H9 (cell line): ENCODE measurements around the gene CDR2L. TPM values are rescaled to one million over a fixed set of nuclear protein-coding genes. Genes with fewer than 3 reads are reported as not detected.

Source experiments
- DNase-seq: peaks from one replicate; pipeline ENCODE4 v3.0.0-alpha.2; 2017
- H2AFZ ChIP-seq: one replicate; pipeline ENCODE4 v1.6.1; 2013; ENCODE audit warnings: mild to moderate bottlenecking, low read length, control low read depth, moderate library complexity
- H2AK5ac ChIP-seq: 2 replicates; pipeline ENCODE4 v1.6.1; 2013; ENCODE audit warnings: low read length, control low read depth, mixed read lengths; ENCODE audit not compliant: insufficient read length
- H2BK120ac ChIP-seq: one replicate; pipeline ENCODE4 v1.6.1; 2013; ENCODE audit warnings: low read depth, mild to moderate bottlenecking, low read length, control low read depth, inconsistent platforms; ENCODE audit not compliant: poor library complexity, severe bottlenecking
- H2BK12ac ChIP-seq: 2 replicates; pipeline ENCODE4 v1.6.1; 2013; ENCODE audit warnings: low read length, control low read depth, mixed read lengths, low read depth; ENCODE audit not compliant: insufficient read length
- H2BK15ac ChIP-seq: 2 replicates; pipeline ENCODE4 v1.6.1; 2013; ENCODE audit warnings: low read depth, low read length, control low read depth
- H2BK20ac ChIP-seq: one replicate; pipeline ENCODE4 v1.6.1; 2013; ENCODE audit warnings: low read depth, mild to moderate bottlenecking, low read length, control low read depth, inconsistent platforms; ENCODE audit not compliant: poor library complexity, severe bottlenecking
- H2BK5ac ChIP-seq: 2 replicates; pipeline ENCODE4 v1.6.1; 2013; ENCODE audit warnings: low read length, control low read depth, mixed read lengths; ENCODE audit not compliant: insufficient read length
- H3K14ac ChIP-seq: 2 replicates; pipeline ENCODE4 v1.6.1; 2013; ENCODE audit warnings: low read length, control low read depth; ENCODE audit not compliant: insufficient read depth
- H3K18ac ChIP-seq: 2 replicates; pipeline ENCODE4 v1.6.1; 2013; ENCODE audit warnings: low read depth, mild to moderate bottlenecking, mixed read lengths, low read length, control low read depth; ENCODE audit not compliant: insufficient read length
- H3K23ac ChIP-seq: 2 replicates; pipeline ENCODE4 v1.6.1; 2013; ENCODE audit warnings: low read length, control low read depth, mixed read lengths, low read depth; ENCODE audit not compliant: insufficient read length
- H3K23me2 ChIP-seq: 2 replicates; pipeline ENCODE4 v1.6.1; 2013; ENCODE audit warnings: low read depth, mild to moderate bottlenecking, mixed read lengths, low read length, control low read depth; ENCODE audit not compliant: insufficient read length, poor library complexity, severe bottlenecking
- H3K27ac ChIP-seq: 2 replicates; pipeline ENCODE4 v1.5.1; 2013; ENCODE audit warnings: low read length, control low read depth, mixed read lengths, low read depth; ENCODE audit not compliant: insufficient read length
- H3K27me3 ChIP-seq: 2 replicates; pipeline ENCODE4 v1.6.1; 2013; ENCODE audit warnings: low read length, control low read depth, inconsistent platforms; ENCODE audit not compliant: insufficient read depth
- H3K4ac ChIP-seq: 2 replicates; pipeline ENCODE4 v1.6.1; 2013; ENCODE audit warnings: low read depth, mild to moderate bottlenecking, control low read depth, inconsistent platforms, low read length, moderate library complexity
- H3K4me1 ChIP-seq: 2 replicates; pipeline ENCODE4 v1.6.1; 2013; ENCODE audit warnings: low read length, control low read depth, inconsistent platforms; ENCODE audit not compliant: insufficient read depth
- H3K4me2 ChIP-seq: 2 replicates; pipeline ENCODE4 v1.6.1; 2013; ENCODE audit warnings: low read length, control low read depth, mixed read lengths; ENCODE audit not compliant: insufficient read length, insufficient read depth
- H3K56ac ChIP-seq: 2 replicates; pipeline ENCODE4 v1.6.1; 2013; ENCODE audit warnings: low read depth, mild to moderate bottlenecking, mixed read lengths, low read length, control low read depth; ENCODE audit not compliant: insufficient read length
- H3K79me1 ChIP-seq: 2 replicates; pipeline ENCODE4 v1.6.1; 2013; ENCODE audit warnings: low read depth, mild to moderate bottlenecking, moderate library complexity, low read length, control low read depth, inconsistent platforms; ENCODE audit not compliant: insufficient read depth, poor library complexity, severe bottlenecking
- H3K79me2 ChIP-seq: 2 replicates; pipeline ENCODE4 v1.6.1; 2013; ENCODE audit warnings: low read length, control low read depth, inconsistent platforms; ENCODE audit not compliant: insufficient read depth
- H3K9ac ChIP-seq: 2 replicates; pipeline ENCODE4 v1.6.1; 2013; ENCODE audit warnings: low read length, control low read depth, mixed read lengths; ENCODE audit not compliant: insufficient read length; ENCODE audit errors: extremely low read depth
- H3K9me3 ChIP-seq: one replicate; pipeline ENCODE4 v1.6.1; 2013; ENCODE audit warnings: low read depth, low read length, inconsistent platforms; ENCODE audit not compliant: control insufficient read depth
- H3T11ph ChIP-seq: one replicate; pipeline ENCODE4 v1.6.1; 2013; ENCODE audit warnings: mild to moderate bottlenecking, low read length, control low read depth, inconsistent platforms
- H4K20me1 ChIP-seq: one replicate; pipeline ENCODE4 v1.6.1; 2013; ENCODE audit not compliant: control insufficient read depth, insufficient read length, insufficient read depth
- H4K5ac ChIP-seq: 2 replicates; pipeline ENCODE4 v1.6.1; 2013; ENCODE audit warnings: low read depth, mild to moderate bottlenecking, mixed read lengths, low read length, control low read depth; ENCODE audit not compliant: insufficient read length
- H4K8ac ChIP-seq: replicated peaks from 2 replicates; pipeline ENCODE4 v1.6.1; 2013; ENCODE audit warnings: low read length, control low read depth, mixed read lengths, low read depth; ENCODE audit not compliant: insufficient read length
- H4K91ac ChIP-seq: 2 replicates; pipeline ENCODE4 v1.6.1; 2013; ENCODE audit warnings: low read depth, mild to moderate bottlenecking, moderate library complexity, mixed read lengths, low read length, control low read depth; ENCODE audit not compliant: insufficient read length
- H3K27ac Mint-ChIP-seq, 3 experiments: 2 replicates in 2 of 3; 3 replicates in 1 of 3; pipeline ENCODE4 v1.8.0; 2020 to 2021; ENCODE audit warnings: mixed read lengths in 3 of 3, mild to moderate bottlenecking in 1 of 3, moderate library complexity in 1 of 3
- H3K27me3 Mint-ChIP-seq: 2 replicates; pipeline ENCODE4 v1.8.0; 2021; ENCODE audit warnings: low read depth, mild to moderate bottlenecking, moderate library complexity, mixed read lengths
- H3K36me3 Mint-ChIP-seq, 3 experiments: 2 replicates in 2 of 3; 3 replicates in 1 of 3; pipeline ENCODE4 v1.8.0; 2020 to 2021; ENCODE audit warnings: low read depth in 3 of 3, mixed read lengths in 3 of 3; ENCODE audit not compliant: insufficient read depth in 1 of 3
- H3K4me1 Mint-ChIP-seq, 2 experiments: 2 replicates each; pipeline ENCODE4 v1.8.0; 2020; ENCODE audit warnings: mixed read lengths in 2 of 2
- H3K4me3 Mint-ChIP-seq, 2 experiments: 2 replicates in 1 of 2; 3 replicates in 1 of 2; pipeline ENCODE4 v1.8.0; 2020 to 2021; ENCODE audit warnings: mild to moderate bottlenecking in 2 of 2, mixed read lengths in 2 of 2, moderate library complexity in 1 of 2
- H3K9me3 Mint-ChIP-seq, 2 experiments: 2 replicates in 1 of 2; 3 replicates in 1 of 2; pipeline ENCODE4 v1.8.0; 2020; ENCODE audit warnings: mild to moderate bottlenecking in 2 of 2, mixed read lengths in 2 of 2, moderate library complexity in 1 of 2
- WGBS: extraction: QIAGEN DNeasy Blood & Tissue Kit; methylation state at CpG from one replicate; pipeline ENCODE4 v1.1.7; 2013; ENCODE audit warnings: missing lambda C conversion rate, low lambda C conversion rate, mixed read lengths; ENCODE audit not compliant: insufficient read length; ENCODE audit errors: extremely low coverage; 5-methylcytosine and 5-hydroxymethylcytosine counted together
- total RNA-seq: library from RNA; stranded (reverse); gene quantifications from 2 replicates; pipeline ENCODE4 v1.2.1, GENCODE V29; 2021
- TF ChIP-seq, protein P1 (sequence below): fragments of 200-600 bp; sonication (generic); conservative IDR thresholded peaks from 3 replicates; pipeline ENCODE4 v1.8.0; 2021; ENCODE audit warnings: antibody characterized with exemption, mild to moderate bottlenecking

CDR2L gene
- total RNA-seq, 1 experiment from 2014 or later = 23.3 TPM

DNA sequence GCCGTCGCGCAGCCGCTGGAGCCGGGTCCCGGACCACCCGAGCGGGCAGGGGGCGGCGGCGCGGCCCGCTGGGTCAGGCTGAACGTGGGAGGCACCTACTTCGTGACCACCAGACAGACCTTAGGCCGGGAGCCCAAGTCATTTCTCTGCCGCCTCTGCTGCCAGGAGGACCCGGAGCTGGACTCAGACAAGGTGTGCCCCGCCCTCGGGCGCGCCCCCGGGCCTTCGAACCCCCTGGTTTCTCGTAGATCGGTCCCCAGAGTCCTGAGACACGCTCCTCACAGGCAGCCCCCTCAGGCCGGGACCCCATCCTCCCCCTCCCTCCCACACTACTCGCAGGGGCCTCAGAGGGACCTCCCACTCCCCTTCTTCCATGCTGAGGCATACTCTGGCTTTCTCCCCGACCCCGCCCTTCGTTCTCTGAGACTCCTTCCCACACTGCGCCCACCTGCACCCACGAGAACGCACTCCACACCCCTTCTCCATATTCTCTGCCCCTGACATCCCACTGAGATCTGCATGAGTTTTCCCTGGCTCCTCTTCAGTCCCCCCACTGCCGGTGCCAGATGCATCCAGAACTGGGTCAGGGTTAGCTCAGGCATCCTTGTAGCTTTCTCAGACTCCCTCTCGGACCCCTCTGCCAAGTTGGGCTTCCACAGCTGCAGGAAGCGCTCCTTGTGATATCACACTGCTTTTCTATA, 60.1 kb downstream of the CDR2L start:
- no peak overlapping the region for H3K18ac ChIP-seq
- H4K5ac ChIP-seq = no peak overlapping the region
- no peak overlapping the region for H2BK120ac ChIP-seq
- no peak overlapping the region for H2BK12ac ChIP-seq
- peak overlapping the region; percentile 45 for H3K14ac ChIP-seq
- no peak overlapping the region for H3K27ac ChIP-seq
- H2AFZ ChIP-seq = no peak overlapping the region
- H4K8ac ChIP-seq = no peak overlapping the region
- no peak overlapping the region for H2BK5ac ChIP-seq
- H3K79me1 ChIP-seq = peaks cover 5% of the 10 kb centered on the region
- peak overlapping the region; percentile 42 to 95 (median 91); a peak in 5 of 7 replicates for H3K27ac Mint-ChIP-seq
- WGBS = no CpG with 5 or more reads among the region's 38 CpGs
- H3K4ac ChIP-seq = no peak overlapping the region
- no peaks in the 10 kb centered on the region for H3K9me3 ChIP-seq
- peaks cover 13% of the 10 kb centered on the region; the same call in 1 of the 2 replicates for H3K79me2 ChIP-seq
- peaks cover 6% of the 10 kb centered on the region for H3K23me2 ChIP-seq
- peaks cover 15 to 45% (median 27%) of the 10 kb centered on the region in 3 experiments; a peak in 6 of 7 replicates for H3K36me3 Mint-ChIP-seq
- H3K27me3 ChIP-seq = no peaks in the 10 kb centered on the region
- no peaks in the 10 kb centered on the region for H4K20me1 ChIP-seq
- H2BK15ac ChIP-seq = no peak overlapping the region
- peak overlapping the region; percentile 97 to 100 for H3K4me3 Mint-ChIP-seq
- no peak overlapping the region for H2BK20ac ChIP-seq
- no peaks in the 10 kb centered on the region; the same call in 1 of the 2 replicates for H3K4me1 ChIP-seq
- peaks cover 36 to 44% of the 10 kb centered on the region in 2 experiments for H3K4me1 Mint-ChIP-seq
- H3K9ac ChIP-seq = peak overlapping the region; percentile 62
- H3K56ac ChIP-seq = no peak overlapping the region
- no peaks in the 10 kb centered on the region for H3K27me3 Mint-ChIP-seq
- no peak for DNase-seq
- no peak overlapping the region for H3K23ac ChIP-seq
- no peak overlapping the region for H4K91ac ChIP-seq
- TF ChIP-seq, protein P1, sequence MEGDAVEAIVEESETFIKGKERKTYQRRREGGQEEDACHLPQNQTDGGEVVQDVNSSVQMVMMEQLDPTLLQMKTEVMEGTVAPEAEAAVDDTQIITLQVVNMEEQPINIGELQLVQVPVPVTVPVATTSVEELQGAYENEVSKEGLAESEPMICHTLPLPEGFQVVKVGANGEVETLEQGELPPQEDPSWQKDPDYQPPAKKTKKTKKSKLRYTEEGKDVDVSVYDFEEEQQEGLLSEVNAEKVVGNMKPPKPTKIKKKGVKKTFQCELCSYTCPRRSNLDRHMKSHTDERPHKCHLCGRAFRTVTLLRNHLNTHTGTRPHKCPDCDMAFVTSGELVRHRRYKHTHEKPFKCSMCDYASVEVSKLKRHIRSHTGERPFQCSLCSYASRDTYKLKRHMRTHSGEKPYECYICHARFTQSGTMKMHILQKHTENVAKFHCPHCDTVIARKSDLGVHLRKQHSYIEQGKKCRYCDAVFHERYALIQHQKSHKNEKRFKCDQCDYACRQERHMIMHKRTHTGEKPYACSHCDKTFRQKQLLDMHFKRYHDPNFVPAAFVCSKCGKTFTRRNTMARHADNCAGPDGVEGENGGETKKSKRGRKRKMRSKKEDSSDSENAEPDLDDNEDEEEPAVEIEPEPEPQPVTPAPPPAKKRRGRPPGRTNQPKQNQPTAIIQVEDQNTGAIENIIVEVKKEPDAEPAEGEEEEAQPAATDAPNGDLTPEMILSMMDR = no peak
- H3T11ph ChIP-seq = no peak overlapping the region
- peaks cover 0 to 2% of the 10 kb centered on the region in 2 experiments; a peak in 1 of 5 replicates for H3K9me3 Mint-ChIP-seq
- no peak overlapping the region for H2AK5ac ChIP-seq
- H3K4me2 ChIP-seq = peak overlapping the region; percentile 96
